Central memory CD8-positive, alpha-beta T cell (primary cell): Measurements from ENCODE around the gene NRP2.

Experiments
- ATAC-seq: fragments of 150-1000 bp; cut with Tn5 transposase; replicated peaks from 2 replicates; pipeline ENCODE4 v1.10.0; 2022; ENCODE audit warnings: mild to moderate bottlenecking, moderate FRiP score, moderate number of reproducible peaks; ENCODE audit not compliant: poor library complexity, severe bottlenecking; ENCODE audit errors: extremely low read depth
- DNase-seq, 2 donors: peaks; one replicate each; pipeline ENCODE4 v3.0.0; 2021; ENCODE audit warnings: low spot score in 2 of 2
- H3K27ac Mint-ChIP-seq: one replicate; pipeline ENCODE4 v1.8.0; 2022; ENCODE audit warnings: low read depth, mild to moderate bottlenecking, moderate library complexity, mixed read lengths
- H3K27me3 Mint-ChIP-seq: one replicate; pipeline ENCODE4 v1.8.0; 2022; ENCODE audit warnings: mixed read lengths
- H3K36me3 Mint-ChIP-seq: one replicate; pipeline ENCODE4 v1.8.0; 2022; ENCODE audit warnings: mild to moderate bottlenecking, moderate library complexity, mixed read lengths; ENCODE audit not compliant: insufficient read depth
- H3K4me1 Mint-ChIP-seq: one replicate; pipeline ENCODE4 v1.8.0; 2022; ENCODE audit warnings: mixed read lengths
- H3K4me3 Mint-ChIP-seq: one replicate; pipeline ENCODE4 v1.8.0; 2022; ENCODE audit warnings: mild to moderate bottlenecking, moderate library complexity, mixed read lengths
- H3K9me3 Mint-ChIP-seq: one replicate; pipeline ENCODE4 v1.8.0; 2022; ENCODE audit warnings: mixed read lengths

NRP2 gene

DNA sequence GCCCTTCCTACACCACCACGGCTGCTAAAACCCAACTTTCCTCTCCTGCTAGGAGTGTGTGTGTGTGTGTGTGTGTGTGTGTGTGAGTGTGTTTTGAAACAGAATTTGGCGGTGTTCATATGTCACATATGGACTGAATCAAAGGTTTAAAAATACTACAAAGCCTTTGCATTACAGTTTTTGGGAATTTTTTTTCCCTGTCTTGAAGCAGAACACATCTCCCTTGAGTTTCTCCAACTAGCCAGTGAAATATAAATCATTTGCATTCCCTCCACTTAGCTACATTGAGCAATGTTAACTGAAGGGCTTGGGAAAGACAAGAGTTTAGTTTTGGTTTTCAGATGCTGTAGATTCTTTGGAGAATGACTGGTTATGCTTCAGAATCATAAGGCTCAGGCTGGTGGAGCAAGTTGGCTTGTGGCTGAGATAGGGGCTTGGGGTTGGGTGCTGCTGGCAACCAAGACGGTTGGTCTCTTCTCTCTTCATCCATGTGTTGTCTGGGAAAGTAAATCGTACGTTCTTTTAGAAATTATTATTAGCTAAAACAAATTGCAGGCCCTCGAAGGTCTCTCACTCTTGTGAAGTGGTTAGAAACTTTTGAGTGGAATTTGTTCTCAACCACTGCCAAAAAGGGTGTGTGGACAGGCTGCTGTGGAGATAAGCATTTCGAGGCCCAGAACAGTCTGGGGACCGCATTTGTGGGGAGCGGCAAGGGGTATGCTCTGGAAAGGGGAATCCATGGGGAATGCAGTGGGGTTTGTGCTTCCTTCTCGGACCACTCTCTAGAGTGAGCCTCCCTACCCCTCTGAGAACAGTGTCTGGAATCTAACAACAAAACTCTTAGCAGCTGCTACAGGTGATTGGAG, 1.4 kb downstream of the NRP2 start:
- Mint-ChIP-seq H3K4me1 (peaks cover 5% of the 10 kb centered on the region), H3K4me3 (no peak overlapping the region), H3K27ac (no peak overlapping the region), H3K36me3 (no peaks in the 10 kb centered on the region), H3K9me3 (no peaks in the 10 kb centered on the region), H3K27me3 (peaks cover 86% of the 10 kb centered on the region)
- ATAC-seq (no peak), DNase-seq (no peak)

DNA sequence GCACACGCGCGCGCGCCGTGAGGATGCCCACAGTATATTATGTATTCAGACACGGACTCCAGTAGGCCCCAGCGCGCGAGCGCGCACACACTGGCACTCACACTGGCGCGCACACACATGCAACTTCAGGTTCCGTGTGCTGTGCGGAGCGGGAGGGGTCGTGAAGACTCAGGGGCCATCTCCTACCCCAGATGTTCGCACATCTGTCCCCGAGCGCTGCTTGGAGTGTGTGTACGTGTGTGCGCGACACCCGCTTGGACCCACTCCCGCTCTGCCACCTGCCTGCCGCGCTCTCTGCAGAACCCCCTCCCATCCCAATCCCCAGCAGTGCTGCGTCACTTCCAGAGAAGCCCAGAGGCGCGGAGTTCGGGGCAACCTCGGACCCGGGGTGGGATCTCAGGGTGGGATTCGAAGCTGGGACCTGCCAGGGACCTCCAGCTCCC, 2.6 kb downstream of the NRP2 start:
- DNase-seq (no peak), ATAC-seq (no peak)
- Mint-ChIP-seq H3K27ac (no peak overlapping the region), H3K9me3 (no peaks in the 10 kb centered on the region), H3K4me3 (no peak overlapping the region), H3K36me3 (no peaks in the 10 kb centered on the region), H3K27me3 (peaks cover 80% of the 10 kb centered on the region), H3K4me1 (peaks cover 5% of the 10 kb centered on the region)

GRCh38 chr2:205685314-205686055, 3.2 kb downstream of the NRP2 start:
- no peak for DNase-seq
- H3K36me3 Mint-ChIP-seq: no peaks in the 10 kb centered on the region
- H3K9me3 Mint-ChIP-seq: no peaks in the 10 kb centered on the region
- peaks cover 75% of the 10 kb centered on the region for H3K27me3 Mint-ChIP-seq
- no peak overlapping the region for H3K27ac Mint-ChIP-seq
- no peak overlapping the region for H3K4me3 Mint-ChIP-seq
- peaks cover 5% of the 10 kb centered on the region for H3K4me1 Mint-ChIP-seq
- no peak for ATAC-seq

- Mint-ChIP-seq H3K9me3 (no peaks in the 10 kb centered on the region), H3K27ac (no peak overlapping the region), H3K4me3 (no peak overlapping the region), H3K27me3 (peaks cover 67% of the 10 kb centered on the region), H3K36me3 (no peaks in the 10 kb centered on the region), H3K4me1 (peaks cover 5% of the 10 kb centered on the region)
- no peak for DNase-seq
- ATAC-seq: no peak
Measured at GRCh38 chr2:205686056-205686782, 3.9 kb downstream of the NRP2 start.

GRCh38 chr2:205686783-205687640, 4.7 kb downstream of the NRP2 start:
- no peak overlapping the region for H3K4me3 Mint-ChIP-seq
- DNase-seq (no peak), ATAC-seq (no peak)
- peaks cover 59% of the 10 kb centered on the region for H3K27me3 Mint-ChIP-seq
- H3K27ac Mint-ChIP-seq: no peak overlapping the region
- no peaks in the 10 kb centered on the region for H3K36me3 Mint-ChIP-seq
- no peaks in the 10 kb centered on the region for H3K9me3 Mint-ChIP-seq
- H3K4me1 Mint-ChIP-seq: no peaks in the 10 kb centered on the region

GRCh38 chr2:205687641-205687956, 5.3 kb downstream of the NRP2 start:
- no peak overlapping the region for H3K27ac Mint-ChIP-seq
- no peaks in the 10 kb centered on the region for H3K4me1 Mint-ChIP-seq
- H3K4me3 Mint-ChIP-seq: no peak overlapping the region
- H3K27me3 Mint-ChIP-seq: peaks cover 58% of the 10 kb centered on the region
- H3K36me3 Mint-ChIP-seq: no peaks in the 10 kb centered on the region
- DNase-seq (no peak), ATAC-seq (no peak)
- H3K9me3 Mint-ChIP-seq: no peaks in the 10 kb centered on the region

GRCh38 chr2:205688417-205689200, 6.3 kb downstream of the NRP2 start:
- DNase-seq (no peak), ATAC-seq (no peak)
- H3K27ac Mint-ChIP-seq: no peak overlapping the region
- peaks cover 48% of the 10 kb centered on the region for H3K27me3 Mint-ChIP-seq
- no peak overlapping the region for H3K4me3 Mint-ChIP-seq
- no peaks in the 10 kb centered on the region for H3K9me3 Mint-ChIP-seq
- H3K4me1 Mint-ChIP-seq: no peaks in the 10 kb centered on the region
- H3K36me3 Mint-ChIP-seq: no peaks in the 10 kb centered on the region

DNA sequence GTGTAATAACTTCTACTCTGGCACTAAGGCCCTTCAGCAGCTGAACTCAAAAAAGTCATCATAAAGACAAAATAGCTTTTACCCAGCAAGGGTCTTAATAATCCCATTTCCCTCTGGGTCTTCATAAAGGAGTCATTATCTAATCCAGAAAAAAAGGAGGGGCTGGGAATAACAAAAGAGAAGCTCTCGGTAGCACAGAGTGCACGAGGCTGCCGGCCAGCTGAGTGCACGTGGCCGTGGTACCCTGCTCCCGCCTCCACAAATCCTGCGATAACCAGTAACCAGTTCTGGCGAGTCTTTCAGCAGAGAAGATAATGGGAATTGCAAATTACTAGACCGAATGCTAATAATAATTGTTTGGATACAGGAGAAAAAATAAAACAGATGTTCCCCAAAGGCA, 7.5 kb downstream of the NRP2 start:
- Mint-ChIP-seq H3K4me3 (no peak overlapping the region), H3K4me1 (no peaks in the 10 kb centered on the region), H3K9me3 (no peaks in the 10 kb centered on the region), H3K27ac (no peak overlapping the region), H3K27me3 (peaks cover 42% of the 10 kb centered on the region), H3K36me3 (no peaks in the 10 kb centered on the region)
- DNase-seq (no peak), ATAC-seq (no peak)

DNA sequence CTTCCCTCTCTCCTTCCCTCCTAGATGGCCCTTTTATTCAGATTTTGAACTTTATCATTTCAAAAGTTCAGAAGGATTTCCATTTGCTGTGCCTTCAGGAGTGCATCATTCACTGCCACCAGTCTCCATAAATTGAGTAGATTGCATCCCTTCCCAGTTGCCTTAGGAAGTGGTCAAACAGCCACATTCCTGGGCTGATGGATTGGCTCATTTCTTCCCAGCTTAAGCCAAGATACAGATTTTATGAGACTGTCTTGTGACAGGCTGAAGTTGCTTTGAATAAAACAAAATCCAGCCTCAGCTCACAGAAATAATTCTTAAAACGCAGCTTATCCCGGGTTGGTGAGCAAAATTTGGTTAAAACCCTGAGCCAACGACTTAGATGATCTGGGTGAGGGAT, 9.8 kb downstream of the NRP2 start:
- Mint-ChIP-seq H3K4me3 (no peak overlapping the region), H3K4me1 (no peaks in the 10 kb centered on the region), H3K9me3 (no peaks in the 10 kb centered on the region), H3K27me3 (peaks cover 27% of the 10 kb centered on the region), H3K27ac (no peak overlapping the region), H3K36me3 (no peaks in the 10 kb centered on the region)
- ATAC-seq: no peak
- DNase-seq: no peak

GRCh38 chr2:205694256-205694655, 12.0 kb downstream of the NRP2 start:
- no peak for ATAC-seq
- DNase-seq: no peak
- H3K4me3 Mint-ChIP-seq: no peak overlapping the region
- H3K27me3 Mint-ChIP-seq: peaks cover 14% of the 10 kb centered on the region
- no peak overlapping the region for H3K27ac Mint-ChIP-seq
- H3K9me3 Mint-ChIP-seq: no peaks in the 10 kb centered on the region
- H3K36me3 Mint-ChIP-seq: no peaks in the 10 kb centered on the region
- H3K4me1 Mint-ChIP-seq: no peaks in the 10 kb centered on the region

DNA sequence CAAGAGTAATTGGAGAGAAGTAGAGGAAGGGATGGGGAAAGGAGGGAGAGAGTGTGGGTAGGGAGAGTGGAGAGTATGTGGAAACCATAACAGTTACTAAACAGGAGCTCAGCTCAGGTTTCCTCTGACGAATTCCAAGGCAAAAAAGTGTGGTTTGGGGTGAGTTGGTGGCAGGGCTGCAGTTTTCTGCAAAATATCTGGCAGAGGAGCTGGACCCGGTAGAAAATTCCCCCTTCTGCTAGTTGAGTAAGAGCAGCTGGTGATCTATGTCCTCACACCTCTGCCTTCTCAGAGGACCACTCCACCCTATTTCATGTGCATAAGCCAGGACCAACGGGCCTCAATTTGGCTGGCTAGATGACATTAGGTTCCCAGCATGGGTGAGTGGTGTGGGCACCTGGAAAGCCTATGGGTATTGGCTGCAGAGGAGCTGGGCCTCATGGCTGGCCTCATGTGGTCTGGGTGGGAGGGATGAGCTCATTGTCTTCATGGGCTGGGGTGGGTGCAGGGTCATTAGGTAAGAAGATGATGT, 13.2 kb downstream of the NRP2 start:
- H3K4me3 Mint-ChIP-seq: no peak overlapping the region
- peaks cover 26% of the 10 kb centered on the region for H3K27me3 Mint-ChIP-seq
- no peaks in the 10 kb centered on the region for H3K36me3 Mint-ChIP-seq
- H3K27ac Mint-ChIP-seq: no peak overlapping the region
- H3K4me1 Mint-ChIP-seq: no peaks in the 10 kb centered on the region
- no peaks in the 10 kb centered on the region for H3K9me3 Mint-ChIP-seq
- ATAC-seq: no peak
- no peak for DNase-seq
